CD4-positive, alpha-beta T cell treated with Interferon alpha-2 for 1 hour (primary cell): ENCODE data around the gene PCF11.
"Not testable (repeated sequence)": the region's sequence is repeated elsewhere in the genome, so short reads cannot be mapped to it uniquely, and the experiment has no call there.

Source experiments
- DNase-seq, 2 donors: peaks; one replicate each; pipeline ENCODE4 v3.0.0-alpha.2; 2020 to 2022

PCF11 gene

GRCh38 chr11:83156996-83157593 lies at the start of gene PCF11:
TSS of gene PCF11 (plus strand) at chr11:83157131. CDS start at chr11:83157440, 309 bp downstream.
- no peak for DNase-seq

GRCh38 chr11:83112886-83113285 lies 44.0 kb upstream of the PCF11 start:
- DNase-seq: no peak

- no peak for DNase-seq
Observed at GRCh38 chr11:83115026-83115425, 41.9 kb upstream of the PCF11 start.

GRCh38 chr11:83115551-83115950 lies 41.4 kb upstream of the PCF11 start:
- no peak for DNase-seq

GRCh38 chr11:83116015-83116641 lies 40.8 kb upstream of the PCF11 start:
- DNase-seq: no peak

- DNase-seq: no peak
Observed at GRCh38 chr11:83118814-83119213, 38.1 kb upstream of the PCF11 start.

GRCh38 chr11:83119216-83119615 lies 37.7 kb upstream of the PCF11 start:
- no peak for DNase-seq

GRCh38 chr11:83120327-83120726 lies 36.6 kb upstream of the PCF11 start:
- no peak for DNase-seq

GRCh38 chr11:83122050-83122449 lies 34.9 kb upstream of the PCF11 start:
- no peak for DNase-seq

GRCh38 chr11:83122766-83123165 lies 34.2 kb upstream of the PCF11 start:
- DNase-seq: no peak

- no peak for DNase-seq
Observed at GRCh38 chr11:83124636-83125424, 32.1 kb upstream of the PCF11 start.

- no peak for DNase-seq
Observed at GRCh38 chr11:83125577-83125976, 31.4 kb upstream of the PCF11 start.

GRCh38 chr11:83127310-83127637 lies 29.7 kb upstream of the PCF11 start:
- no peak for DNase-seq

- no peak for DNase-seq
Observed at GRCh38 chr11:83132191-83132590, 24.7 kb upstream of the PCF11 start.

GRCh38 chr11:83133266-83133665 lies 23.7 kb upstream of the PCF11 start:
- DNase-seq: not testable (repeated sequence)

GRCh38 chr11:83139310-83139709 lies 17.6 kb upstream of the PCF11 start:
- no peak for DNase-seq

GRCh38 chr11:83140691-83141455 lies 16.1 kb upstream of the PCF11 start:
- DNase-seq: no peak

GRCh38 chr11:83147895-83148294 lies 9.0 kb upstream of the PCF11 start:
- DNase-seq: no peak

- no peak for DNase-seq
Observed at GRCh38 chr11:83150450-83150849, 6.5 kb upstream of the PCF11 start.

- DNase-seq: no peak
Observed at GRCh38 chr11:83151274-83151977, 5.5 kb upstream of the PCF11 start.

- DNase-seq: no peak
Observed at GRCh38 chr11:83152264-83152663, 4.7 kb upstream of the PCF11 start.

GRCh38 chr11:83153764-83154163 lies 3.2 kb upstream of the PCF11 start:
- no peak for DNase-seq
